ENCODE measurements around the gene KIAA1549.

GRCh38 chr7:138916731-138917130 lies 64.5 kb downstream of the KIAA1549 start:
- TF ChIP-seq CTCF (tag by site-specific recombination; IDR thresholded peaks at IDR 0.05) (no peak), ZNF302 (tag by site-specific recombination; IDR thresholded peaks at IDR 0.05; ENCODE audit: low read depth) (no peak), ZNF639 (tag by site-specific recombination; IDR thresholded peaks at IDR 0.05) (no peak)
- TF ChIP-seq, protein P1, sequence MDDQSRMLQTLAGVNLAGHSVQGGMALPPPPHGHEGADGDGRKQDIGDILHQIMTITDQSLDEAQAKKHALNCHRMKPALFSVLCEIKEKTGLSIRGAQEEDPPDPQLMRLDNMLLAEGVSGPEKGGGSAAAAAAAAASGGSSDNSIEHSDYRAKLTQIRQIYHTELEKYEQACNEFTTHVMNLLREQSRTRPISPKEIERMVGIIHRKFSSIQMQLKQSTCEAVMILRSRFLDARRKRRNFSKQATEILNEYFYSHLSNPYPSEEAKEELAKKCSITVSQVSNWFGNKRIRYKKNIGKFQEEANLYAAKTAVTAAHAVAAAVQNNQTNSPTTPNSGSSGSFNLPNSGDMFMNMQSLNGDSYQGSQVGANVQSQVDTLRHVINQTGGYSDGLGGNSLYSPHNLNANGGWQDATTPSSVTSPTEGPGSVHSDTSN (CRISPR knock-in tag; IDR thresholded peaks at IDR 0.05): no peak
- TF ChIP-seq, protein P2, sequence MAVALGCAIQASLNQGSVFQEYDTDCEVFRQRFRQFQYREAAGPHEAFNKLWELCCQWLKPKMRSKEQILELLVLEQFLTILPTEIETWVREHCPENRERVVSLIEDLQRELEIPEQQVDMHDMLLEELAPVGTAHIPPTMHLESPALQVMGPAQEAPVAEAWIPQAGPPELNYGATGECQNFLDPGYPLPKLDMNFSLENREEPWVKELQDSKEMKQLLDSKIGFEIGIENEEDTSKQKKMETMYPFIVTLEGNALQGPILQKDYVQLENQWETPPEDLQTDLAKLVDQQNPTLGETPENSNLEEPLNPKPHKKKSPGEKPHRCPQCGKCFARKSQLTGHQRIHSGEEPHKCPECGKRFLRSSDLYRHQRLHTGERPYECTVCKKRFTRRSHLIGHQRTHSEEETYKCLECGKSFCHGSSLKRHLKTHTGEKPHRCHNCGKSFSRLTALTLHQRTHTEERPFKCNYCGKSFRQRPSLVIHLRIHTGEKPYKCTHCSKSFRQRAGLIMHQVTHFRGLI (tag by site-specific recombination; IDR thresholded peaks at IDR 0.05): no peak
